ENCODE data around the gene NAA38.

Gene NAA38

GRCh38 chr17:7837408-7838088, 19.8 kb downstream of the NAA38 start:
- no peak for DNase-seq
- TF ChIP-seq, protein P1, sequence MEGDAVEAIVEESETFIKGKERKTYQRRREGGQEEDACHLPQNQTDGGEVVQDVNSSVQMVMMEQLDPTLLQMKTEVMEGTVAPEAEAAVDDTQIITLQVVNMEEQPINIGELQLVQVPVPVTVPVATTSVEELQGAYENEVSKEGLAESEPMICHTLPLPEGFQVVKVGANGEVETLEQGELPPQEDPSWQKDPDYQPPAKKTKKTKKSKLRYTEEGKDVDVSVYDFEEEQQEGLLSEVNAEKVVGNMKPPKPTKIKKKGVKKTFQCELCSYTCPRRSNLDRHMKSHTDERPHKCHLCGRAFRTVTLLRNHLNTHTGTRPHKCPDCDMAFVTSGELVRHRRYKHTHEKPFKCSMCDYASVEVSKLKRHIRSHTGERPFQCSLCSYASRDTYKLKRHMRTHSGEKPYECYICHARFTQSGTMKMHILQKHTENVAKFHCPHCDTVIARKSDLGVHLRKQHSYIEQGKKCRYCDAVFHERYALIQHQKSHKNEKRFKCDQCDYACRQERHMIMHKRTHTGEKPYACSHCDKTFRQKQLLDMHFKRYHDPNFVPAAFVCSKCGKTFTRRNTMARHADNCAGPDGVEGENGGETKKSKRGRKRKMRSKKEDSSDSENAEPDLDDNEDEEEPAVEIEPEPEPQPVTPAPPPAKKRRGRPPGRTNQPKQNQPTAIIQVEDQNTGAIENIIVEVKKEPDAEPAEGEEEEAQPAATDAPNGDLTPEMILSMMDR (IDR thresholded peaks at IDR 0.05), result no peak
- Mint-ChIP-seq H3K36me3 (ENCODE audit: low read depth) (peaks cover 13% of the 10 kb centered on the region), H3K27ac (peak overlapping the region; percentile 100), H3K27me3 (ENCODE audit: low read depth, poor library complexity) (peaks cover 7% of the 10 kb centered on the region), H3K9me3 (no peaks in the 10 kb centered on the region), H3K4me3 (peak overlapping the region; percentile 100), H3K4me1 (peaks cover 64% of the 10 kb centered on the region)

DNA sequence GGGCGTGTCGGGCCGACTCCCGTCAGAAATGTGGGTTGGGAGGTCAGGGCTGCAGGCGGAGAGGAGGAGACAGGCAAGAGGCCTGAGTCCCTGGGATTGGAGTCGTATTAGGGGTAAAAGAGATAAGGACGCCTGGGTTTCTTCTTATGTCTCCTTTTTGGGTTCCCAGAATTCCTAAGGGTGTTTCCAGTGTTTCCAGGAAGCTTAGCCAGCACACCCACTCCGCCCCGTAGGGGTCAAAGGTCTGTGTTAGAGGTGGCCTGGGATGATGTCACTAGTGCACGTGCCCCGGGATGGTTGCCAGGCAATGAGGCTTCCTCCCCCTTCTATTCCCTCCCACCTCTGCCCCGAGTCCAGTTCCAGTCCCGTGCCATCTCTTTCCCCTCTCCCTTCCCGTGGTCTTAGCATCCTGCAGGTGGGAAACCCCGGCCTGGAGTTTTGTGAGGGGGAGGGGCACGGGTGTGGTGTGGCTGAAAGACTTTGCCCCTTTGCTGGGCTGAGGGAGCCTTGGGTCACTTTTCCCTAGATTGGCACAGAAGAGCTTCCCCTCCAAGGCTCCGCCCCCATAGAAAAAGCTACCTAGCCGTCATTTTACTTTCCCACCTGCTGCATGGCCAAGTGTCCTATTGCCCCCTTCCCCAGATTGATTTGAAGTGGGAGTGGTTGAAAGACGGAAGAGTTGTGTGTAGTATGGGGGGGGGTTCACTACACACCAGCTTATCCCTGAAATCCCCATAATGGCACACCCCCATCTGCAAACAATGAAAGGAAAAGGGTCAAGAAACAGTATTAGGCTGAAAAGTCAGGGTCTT, 20.6 kb downstream of the NAA38 start:
- peaks cover 61% of the 10 kb centered on the region for H3K4me1 Mint-ChIP-seq
- H3K4me3 Mint-ChIP-seq, result peak overlapping the region; percentile 100
- TF ChIP-seq, protein P1 (IDR thresholded peaks at IDR 0.05), result no peak
- H3K36me3 Mint-ChIP-seq (ENCODE audit: low read depth), result peaks cover 13% of the 10 kb centered on the region
- peaks cover 15% of the 10 kb centered on the region for H3K27me3 Mint-ChIP-seq (ENCODE audit: low read depth, poor library complexity)
- no peaks in the 10 kb centered on the region for H3K9me3 Mint-ChIP-seq
- H3K27ac Mint-ChIP-seq, result peak overlapping the region; percentile 100
- DNase-seq, result peak; percentile 93

GRCh38 chr17:7835814-7836595, 21.4 kb downstream of the NAA38 start:
- peak overlapping the region; percentile 100 for H3K4me3 Mint-ChIP-seq
- TF ChIP-seq, protein P1 (IDR thresholded peaks at IDR 0.05), result no peak
- peaks cover 12% of the 10 kb centered on the region for H3K36me3 Mint-ChIP-seq (ENCODE audit: low read depth)
- DNase-seq, result peak; percentile 69
- H3K4me1 Mint-ChIP-seq, result peaks cover 54% of the 10 kb centered on the region
- no peaks in the 10 kb centered on the region for H3K9me3 Mint-ChIP-seq
- H3K27ac Mint-ChIP-seq, result peak overlapping the region; percentile 100
- H3K27me3 Mint-ChIP-seq (ENCODE audit: low read depth, poor library complexity), result peaks cover 23% of the 10 kb centered on the region

DNA sequence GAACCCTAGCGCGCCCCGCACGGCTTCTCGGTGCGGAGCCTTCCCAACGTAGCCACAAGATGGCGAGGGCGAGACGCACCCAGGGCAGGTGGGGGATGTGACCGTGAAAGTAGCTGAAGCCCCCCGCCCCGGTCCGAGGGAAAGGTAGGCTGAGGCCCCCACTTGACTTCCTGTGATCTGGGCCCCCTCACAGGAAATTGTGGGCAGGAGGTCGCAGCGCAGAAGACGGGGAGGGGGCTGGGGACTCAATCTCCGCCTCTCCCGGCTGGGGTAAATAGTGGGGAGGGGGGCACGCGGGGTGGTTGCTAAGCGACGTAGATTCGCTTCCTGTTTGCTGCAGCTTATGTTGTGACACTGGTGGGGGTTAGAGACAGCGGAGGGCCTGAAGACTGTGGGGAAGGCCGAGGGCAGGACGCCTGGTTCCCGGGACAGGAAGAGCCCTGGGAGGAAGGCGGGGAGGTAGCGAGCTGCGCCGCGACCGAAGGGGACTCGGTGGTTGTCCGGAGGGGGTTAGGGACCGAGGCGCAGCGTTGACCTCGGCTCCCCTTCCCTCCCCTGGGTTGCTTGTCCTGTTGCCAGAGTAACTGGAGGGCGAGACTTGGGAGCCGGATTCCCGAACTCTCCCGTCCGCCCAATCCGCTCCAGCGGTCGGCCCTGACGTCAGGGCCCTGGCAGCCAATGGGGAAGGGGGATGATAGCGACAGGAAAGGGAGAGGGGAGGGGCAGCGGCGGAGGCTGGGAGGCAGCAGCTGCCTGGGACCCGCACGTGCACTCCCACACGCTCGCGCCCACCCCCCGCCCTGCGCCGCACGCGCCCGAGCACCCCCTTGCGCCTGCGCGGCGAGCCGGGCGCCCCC, 22.2 kb downstream of the NAA38 start:
- peak overlapping the region; percentile 100 for H3K27ac Mint-ChIP-seq
- H3K36me3 Mint-ChIP-seq (ENCODE audit: low read depth), result peaks cover 3% of the 10 kb centered on the region
- H3K4me3 Mint-ChIP-seq, result peak overlapping the region; percentile 100
- no peaks in the 10 kb centered on the region for H3K9me3 Mint-ChIP-seq
- peaks cover 50% of the 10 kb centered on the region for H3K4me1 Mint-ChIP-seq
- DNase-seq, result peak; percentile 96
- TF ChIP-seq, protein P1 (IDR thresholded peaks at IDR 0.05), result peak; percentile 58
- H3K27me3 Mint-ChIP-seq (ENCODE audit: low read depth, poor library complexity), result peaks cover 31% of the 10 kb centered on the region

- Mint-ChIP-seq H3K4me1 (peaks cover 44% of the 10 kb centered on the region), H3K36me3 (ENCODE audit: low read depth) (no peaks in the 10 kb centered on the region), H3K27ac (peak overlapping the region; percentile 100), H3K27me3 (ENCODE audit: low read depth, poor library complexity) (peaks cover 37% of the 10 kb centered on the region), H3K9me3 (no peaks in the 10 kb centered on the region), H3K4me3 (peak overlapping the region; percentile 91)
- TF ChIP-seq, protein P1 (IDR thresholded peaks at IDR 0.05), result no peak
- DNase-seq, result peak; percentile 58
Observed at GRCh38 chr17:7834542-7834956, 22.8 kb downstream of the NAA38 start.
